Activated naive CD4-positive, alpha-beta T cell treated with anti-CD3 and anti-CD28 coated beads, Interleukin-2, amount 50 U/mL, for 72 hours (primary cell): ENCODE measurements around the gene EGFR. TPM values are rescaled to one million over a fixed set of nuclear protein-coding genes. Genes with fewer than 3 reads are reported as not detected.
"Not testable (repeated sequence)": the region's sequence is repeated elsewhere in the genome, so short reads cannot be mapped to it uniquely, and the experiment has no call there.

ENCODE experiments used
- ATAC-seq, 2 donors: fragments of 150-1000 bp; cut with Tn5 transposase; 2 replicates each; pipeline ENCODE4 v1.10.0; 2021; ENCODE audit warnings: mild to moderate bottlenecking in 2 of 2, moderate library complexity in 2 of 2
- DNase-seq, 2 donors: peaks; one replicate each; pipeline ENCODE4 v3.0.0; 2021 to 2022; ENCODE audit warnings: low spot score in 2 of 2
- H3K27ac Mint-ChIP-seq, 2 donors: one replicate each; pipeline ENCODE4 v1.8.0; 2022; ENCODE audit warnings: mild to moderate bottlenecking in 2 of 2, mixed read lengths in 2 of 2
- H3K36me3 Mint-ChIP-seq, 2 donors: one replicate each; pipeline ENCODE4 v1.8.0; 2022; ENCODE audit warnings: mixed read lengths in 2 of 2
- H3K9me3 Mint-ChIP-seq, 2 donors: one replicate each; pipeline ENCODE4 v1.8.0; 2022; ENCODE audit warnings: mixed read lengths in 2 of 2
- total RNA-seq, 2 donors: library from RNA; stranded (reverse); gene quantifications; one replicate each; pipeline ENCODE4 v1.2.3, GENCODE V29; 2022

EGFR gene
- total RNA-seq, 2 donors from 2014 or later = not detected

DNA sequence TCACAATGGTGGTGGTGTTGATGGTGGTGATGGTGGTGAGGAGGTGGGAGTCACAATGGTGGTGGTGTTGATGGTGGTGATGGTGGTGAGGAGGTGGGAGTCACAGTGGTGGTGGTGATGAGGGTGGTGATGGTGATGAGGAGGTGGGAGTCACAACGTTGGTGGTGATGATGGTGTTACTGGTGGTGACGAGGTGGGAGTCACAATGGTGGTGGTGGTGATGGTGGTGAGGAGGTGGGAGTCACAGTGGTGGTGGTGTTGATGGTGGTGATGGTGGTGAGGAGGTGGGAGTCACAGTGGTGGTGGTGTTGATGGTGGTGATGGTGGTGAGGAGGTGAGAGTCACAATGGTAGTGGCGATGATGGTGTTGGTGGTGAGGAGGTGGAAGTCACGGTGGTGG, 148.5 kb downstream of the EGFR start:
- not testable (repeated sequence) for DNase-seq, H3K27ac Mint-ChIP-seq, H3K36me3 Mint-ChIP-seq, ATAC-seq
- H3K9me3 Mint-ChIP-seq = peaks cover 4 to 13% of the 10 kb centered on the region in 2 donors

DNA sequence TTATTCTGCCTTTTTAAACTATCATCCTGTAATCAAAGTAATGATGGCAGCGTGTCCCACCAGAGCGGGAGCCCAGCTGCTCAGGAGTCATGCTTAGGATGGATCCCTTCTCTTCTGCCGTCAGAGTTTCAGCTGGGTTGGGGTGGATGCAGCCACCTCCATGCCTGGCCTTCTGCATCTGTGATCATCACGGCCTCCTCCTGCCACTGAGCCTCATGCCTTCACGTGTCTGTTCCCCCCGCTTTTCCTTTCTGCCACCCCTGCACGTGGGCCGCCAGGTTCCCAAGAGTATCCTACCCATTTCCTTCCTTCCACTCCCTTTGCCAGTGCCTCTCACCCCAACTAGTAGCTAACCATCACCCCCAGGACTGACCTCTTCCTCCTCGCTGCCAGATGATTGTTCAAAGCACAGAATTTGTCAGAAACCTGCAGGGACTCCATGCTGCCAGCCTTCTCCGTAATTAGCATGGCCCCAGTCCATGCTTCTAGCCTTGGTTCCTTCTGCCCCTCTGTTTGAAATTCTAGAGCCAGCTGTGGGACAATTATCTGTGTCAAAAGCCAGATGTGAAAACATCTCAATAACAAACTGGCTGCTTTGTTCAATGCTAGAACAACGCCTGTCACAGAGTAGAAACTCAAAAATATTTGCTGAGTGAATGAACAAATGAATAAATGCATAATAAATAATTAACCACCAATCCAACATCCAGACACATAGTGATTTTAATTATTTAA, 151.7 kb downstream of the EGFR start:
- H3K27ac Mint-ChIP-seq = no peak overlapping the region
- no peaks in the 10 kb centered on the region for H3K36me3 Mint-ChIP-seq
- H3K9me3 Mint-ChIP-seq = peaks cover 4 to 14% of the 10 kb centered on the region in 2 donors
- ATAC-seq (no peak), DNase-seq (no peak)

DNA sequence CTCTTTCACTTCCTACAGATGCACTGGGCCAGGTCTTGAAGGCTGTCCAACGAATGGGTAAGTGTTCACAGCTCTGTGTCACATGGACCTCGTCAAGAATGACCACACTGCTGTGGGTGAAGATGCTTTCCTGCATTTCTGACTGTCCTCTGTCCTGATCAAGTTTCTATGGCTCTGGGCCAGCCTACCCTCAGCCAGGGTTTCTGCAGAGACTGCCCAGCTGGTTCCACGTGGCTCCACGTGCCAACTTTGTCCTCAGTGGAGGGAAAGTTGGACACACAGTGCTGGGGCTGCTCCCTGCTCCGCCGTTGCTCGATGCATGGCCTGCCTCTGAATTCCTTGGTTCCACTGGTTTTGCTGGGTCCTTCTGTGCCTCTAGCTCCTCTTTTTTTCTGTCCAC, 152.3 kb downstream of the EGFR start:
- H3K27ac Mint-ChIP-seq = no peak overlapping the region
- DNase-seq (no peak), ATAC-seq (no peak)
- H3K36me3 Mint-ChIP-seq = no peaks in the 10 kb centered on the region
- H3K9me3 Mint-ChIP-seq = peaks cover 4 to 14% of the 10 kb centered on the region in 2 donors

DNA sequence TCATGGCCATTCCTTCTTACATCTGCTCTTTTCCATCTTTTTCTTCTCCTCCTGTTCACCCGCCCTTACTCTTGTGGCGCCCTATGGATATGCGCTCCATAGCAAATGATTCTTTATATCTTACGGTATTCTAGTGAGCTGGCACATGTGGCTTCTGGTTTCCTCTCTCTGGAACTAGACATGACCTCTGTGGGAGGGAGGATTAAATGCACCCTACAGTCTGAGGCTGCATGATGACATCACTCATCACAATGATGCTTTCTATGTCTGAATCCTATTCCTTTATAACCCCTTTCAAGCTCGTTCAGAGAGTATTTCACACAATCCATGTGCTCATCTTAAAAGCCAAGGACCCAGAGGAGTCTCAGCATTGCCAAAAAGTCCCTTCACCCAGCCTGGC, 153.3 kb downstream of the EGFR start:
- no peaks in the 10 kb centered on the region for H3K36me3 Mint-ChIP-seq
- H3K9me3 Mint-ChIP-seq = peaks cover 0 to 6% of the 10 kb centered on the region in 2 donors
- ATAC-seq (no peak), DNase-seq (no peak)
- H3K27ac Mint-ChIP-seq = no peak overlapping the region

DNA sequence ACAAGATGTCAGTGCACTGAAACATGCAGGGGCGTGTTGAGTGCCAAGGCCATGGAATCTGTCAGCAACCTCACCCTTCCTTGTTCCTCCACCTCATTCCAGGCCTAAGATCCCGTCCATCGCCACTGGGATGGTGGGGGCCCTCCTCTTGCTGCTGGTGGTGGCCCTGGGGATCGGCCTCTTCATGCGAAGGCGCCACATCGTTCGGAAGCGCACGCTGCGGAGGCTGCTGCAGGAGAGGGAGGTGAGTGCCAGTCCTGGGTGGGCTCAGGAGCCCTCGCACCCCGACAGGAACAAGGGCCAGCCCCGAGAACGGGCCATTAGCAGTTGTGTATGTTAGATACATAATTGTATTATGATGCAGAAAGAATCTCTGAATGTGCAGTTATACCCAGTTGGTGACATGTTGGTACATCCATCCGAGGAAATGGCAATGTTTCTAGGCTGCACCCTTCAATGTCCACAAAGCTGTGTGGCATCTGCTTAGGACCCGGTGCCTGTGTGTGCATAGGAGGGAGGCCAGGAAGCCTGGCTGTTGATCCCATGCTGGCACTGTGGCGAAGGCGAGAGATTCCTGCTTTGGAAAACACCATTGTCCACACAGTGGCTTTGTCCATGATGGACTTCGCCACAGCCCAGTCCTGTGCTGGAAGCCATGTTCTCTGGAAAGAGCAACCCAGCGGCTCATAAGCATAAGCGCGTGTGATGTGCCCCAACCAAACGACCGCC, 154.2 kb downstream of the EGFR start:
- Mint-ChIP-seq H3K9me3 (peaks cover 0 to 6% of the 10 kb centered on the region in 2 donors), H3K36me3 (no peaks in the 10 kb centered on the region), H3K27ac (no peak overlapping the region)
- DNase-seq (no peak), ATAC-seq (no peak)

DNA sequence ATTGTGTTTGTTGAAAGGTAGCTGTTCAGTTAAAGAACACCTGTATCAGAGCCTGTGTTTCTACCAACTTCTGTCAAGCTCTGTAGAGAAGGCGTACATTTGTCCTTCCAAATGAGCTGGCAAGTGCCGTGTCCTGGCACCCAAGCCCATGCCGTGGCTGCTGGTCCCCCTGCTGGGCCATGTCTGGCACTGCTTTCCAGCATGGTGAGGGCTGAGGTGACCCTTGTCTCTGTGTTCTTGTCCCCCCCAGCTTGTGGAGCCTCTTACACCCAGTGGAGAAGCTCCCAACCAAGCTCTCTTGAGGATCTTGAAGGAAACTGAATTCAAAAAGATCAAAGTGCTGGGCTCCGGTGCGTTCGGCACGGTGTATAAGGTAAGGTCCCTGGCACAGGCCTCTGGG, 154.9 kb downstream of the EGFR start:
- no peak for DNase-seq
- ATAC-seq = no peak

DNA sequence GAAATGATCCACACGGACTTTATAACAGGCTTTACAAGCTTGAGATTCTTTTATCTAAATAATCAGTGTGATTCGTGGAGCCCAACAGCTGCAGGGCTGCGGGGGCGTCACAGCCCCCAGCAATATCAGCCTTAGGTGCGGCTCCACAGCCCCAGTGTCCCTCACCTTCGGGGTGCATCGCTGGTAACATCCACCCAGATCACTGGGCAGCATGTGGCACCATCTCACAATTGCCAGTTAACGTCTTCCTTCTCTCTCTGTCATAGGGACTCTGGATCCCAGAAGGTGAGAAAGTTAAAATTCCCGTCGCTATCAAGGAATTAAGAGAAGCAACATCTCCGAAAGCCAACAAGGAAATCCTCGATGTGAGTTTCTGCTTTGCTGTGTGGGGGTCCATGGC, 155.6 kb downstream of the EGFR start:
- Mint-ChIP-seq H3K9me3 (peaks cover 0 to 6% of the 10 kb centered on the region in 2 donors), H3K36me3 (no peaks in the 10 kb centered on the region), H3K27ac (no peak overlapping the region)
- ATAC-seq (no peak), DNase-seq (no peak)

More for the DNA sequence above, 154.9 kb downstream of the EGFR start:
- Mint-ChIP-seq H3K9me3 (peaks cover 0 to 6% of the 10 kb centered on the region in 2 donors), H3K36me3 (no peaks in the 10 kb centered on the region), H3K27ac (no peak overlapping the region)

DNA sequence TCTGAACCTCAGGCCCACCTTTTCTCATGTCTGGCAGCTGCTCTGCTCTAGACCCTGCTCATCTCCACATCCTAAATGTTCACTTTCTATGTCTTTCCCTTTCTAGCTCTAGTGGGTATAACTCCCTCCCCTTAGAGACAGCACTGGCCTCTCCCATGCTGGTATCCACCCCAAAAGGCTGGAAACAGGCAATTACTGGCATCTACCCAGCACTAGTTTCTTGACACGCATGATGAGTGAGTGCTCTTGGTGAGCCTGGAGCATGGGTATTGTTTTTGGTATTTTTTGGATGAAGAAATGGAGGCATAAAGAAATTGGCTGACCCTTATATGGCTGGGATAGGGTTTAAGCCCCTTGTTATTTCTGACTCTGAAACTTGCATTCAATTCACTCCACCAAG, 156.0 kb downstream of the EGFR start:
- DNase-seq (no peak), ATAC-seq (no peak)
- Mint-ChIP-seq H3K27ac (no peak overlapping the region), H3K9me3 (peaks cover 0 to 6% of the 10 kb centered on the region in 2 donors), H3K36me3 (no peaks in the 10 kb centered on the region)

DNA sequence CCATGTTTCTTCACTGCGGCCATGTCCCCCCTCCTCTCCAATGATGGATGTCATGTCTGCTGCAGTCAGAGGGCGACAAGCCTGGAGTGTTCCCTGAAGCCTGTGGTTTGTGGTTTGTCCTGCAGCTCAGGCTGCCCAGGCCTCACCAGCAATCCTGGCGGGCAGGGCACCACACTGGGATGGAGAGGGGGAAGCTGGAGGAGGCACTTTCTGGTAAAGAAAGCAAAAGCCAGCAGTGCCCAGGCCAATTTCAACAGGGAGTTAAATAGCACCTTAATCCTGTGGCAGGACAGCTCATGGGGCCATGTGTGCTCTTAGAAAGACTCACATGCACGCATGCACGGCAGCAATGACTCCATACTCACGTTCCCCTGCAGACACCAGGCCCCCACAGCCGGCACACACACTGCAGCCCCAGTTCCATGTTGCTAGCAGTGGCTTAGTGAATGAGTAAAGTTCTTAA, 158.3 kb downstream of the EGFR start:
- DNase-seq (no peak), ATAC-seq (no peak)
- Mint-ChIP-seq H3K27ac (no peak overlapping the region), H3K36me3 (no peaks in the 10 kb centered on the region), H3K9me3 (peaks cover 0 to 3% of the 10 kb centered on the region in 2 donors)

DNA sequence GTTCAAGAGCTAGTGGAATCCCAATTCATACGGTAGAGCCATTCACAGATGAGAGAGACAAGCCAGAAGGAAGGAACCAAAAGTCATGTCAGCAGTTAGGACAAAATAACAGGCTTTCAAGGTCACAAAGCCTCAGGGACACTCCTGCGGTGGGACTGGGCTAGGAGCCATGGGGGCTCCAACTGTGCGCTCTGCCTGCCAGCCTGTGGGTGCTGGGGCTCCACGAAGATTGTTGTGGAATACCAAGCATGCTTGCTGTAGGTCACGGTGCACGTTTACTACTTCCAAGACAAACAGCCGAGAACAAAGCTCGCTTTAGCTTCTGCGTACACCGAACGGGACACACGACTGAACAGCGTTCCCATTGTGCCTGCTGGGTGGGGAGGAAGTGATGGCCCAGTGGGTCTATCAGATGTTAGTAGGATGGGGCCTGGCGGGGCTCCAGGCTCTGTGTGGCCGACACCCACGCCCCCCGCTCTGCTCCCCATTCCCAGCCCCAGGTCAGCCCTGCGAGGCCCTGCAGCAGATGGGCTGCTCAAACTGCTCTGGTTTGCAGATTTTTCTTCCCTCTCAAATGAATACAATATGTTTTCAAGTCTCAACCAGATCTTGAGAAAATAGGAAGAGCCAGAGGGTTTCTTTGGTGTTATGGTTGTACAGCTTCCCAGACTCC, 158.9 kb downstream of the EGFR start:
- DNase-seq = no peak
- H3K27ac Mint-ChIP-seq = no peak overlapping the region
- no peaks in the 10 kb centered on the region for H3K9me3 Mint-ChIP-seq
- no peaks in the 10 kb centered on the region for H3K36me3 Mint-ChIP-seq
- ATAC-seq = no peak

DNA sequence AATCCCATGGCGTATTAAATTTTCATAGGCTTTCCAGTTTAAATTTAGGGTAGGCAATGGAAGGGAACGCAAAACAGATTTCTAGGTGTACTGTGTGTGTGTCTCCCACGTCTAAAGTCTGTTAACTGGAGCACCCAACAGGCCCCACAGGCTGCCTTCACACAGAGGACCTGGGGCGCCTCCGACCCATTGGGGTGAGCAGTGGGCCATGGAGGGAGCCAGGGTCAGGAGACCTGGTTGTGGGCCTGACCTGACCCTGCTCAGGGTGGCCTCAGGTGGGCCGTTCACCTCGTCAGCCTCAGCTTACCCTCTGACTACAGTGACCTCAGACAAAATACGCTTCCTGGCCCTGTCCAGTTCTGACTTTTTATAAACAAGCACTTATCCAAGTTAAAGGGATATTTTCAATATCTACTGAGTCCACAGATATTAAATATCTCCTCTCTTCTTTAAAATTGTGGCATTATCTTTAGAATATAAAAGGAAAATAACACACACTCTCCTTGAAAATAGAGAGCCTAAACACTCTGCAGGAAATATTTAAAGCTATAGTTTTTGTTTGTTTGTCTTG, 159.6 kb downstream of the EGFR start:
- no peaks in the 10 kb centered on the region for H3K36me3 Mint-ChIP-seq
- ATAC-seq (no peak), DNase-seq (no peak)
- no peak overlapping the region for H3K27ac Mint-ChIP-seq
- no peaks in the 10 kb centered on the region for H3K9me3 Mint-ChIP-seq

DNA sequence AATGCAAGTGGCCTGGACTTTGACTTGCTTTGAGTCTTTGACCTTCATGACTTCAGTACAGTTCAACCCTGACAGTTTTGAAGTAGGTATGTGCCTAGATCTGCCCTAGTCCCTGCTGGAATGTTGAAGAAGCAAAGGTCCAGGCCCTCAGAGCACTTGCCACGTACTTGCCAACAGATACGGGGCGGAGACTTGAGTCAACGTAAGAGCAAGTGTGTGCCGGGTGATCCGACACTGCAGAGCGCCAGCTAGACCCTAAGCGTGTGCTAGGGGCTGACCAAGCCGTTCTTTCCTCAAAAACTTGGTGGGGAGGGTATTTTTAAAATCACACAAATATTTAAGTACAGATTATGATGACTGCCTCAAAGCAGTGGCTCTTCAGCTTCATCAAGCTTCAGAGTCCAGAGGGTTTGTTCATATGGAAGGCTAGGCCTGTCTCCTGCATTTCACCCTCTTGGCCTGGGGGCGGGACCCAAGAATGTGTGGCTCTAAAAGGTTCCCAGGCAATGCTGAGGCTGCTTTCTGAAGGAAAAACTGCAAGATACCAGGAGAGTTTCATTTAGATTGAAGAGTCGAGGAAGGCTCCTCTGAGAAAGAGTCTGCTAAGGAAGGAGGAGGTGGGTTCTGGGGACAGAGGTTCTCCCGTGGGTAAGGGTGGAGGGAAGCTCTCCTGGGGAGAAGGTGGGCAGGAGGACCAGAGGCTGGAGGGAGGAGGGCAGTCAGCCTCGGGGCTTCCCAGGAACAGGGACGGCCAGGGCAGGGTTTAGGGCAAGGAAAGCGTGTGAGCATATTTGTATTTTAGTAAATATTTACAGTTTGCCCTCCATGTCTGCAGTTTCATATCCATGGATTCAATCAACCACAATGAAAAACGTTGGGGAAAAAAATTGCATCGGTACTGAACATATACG, 160.3 kb downstream of the EGFR start:
- ATAC-seq = no peak

DNA sequence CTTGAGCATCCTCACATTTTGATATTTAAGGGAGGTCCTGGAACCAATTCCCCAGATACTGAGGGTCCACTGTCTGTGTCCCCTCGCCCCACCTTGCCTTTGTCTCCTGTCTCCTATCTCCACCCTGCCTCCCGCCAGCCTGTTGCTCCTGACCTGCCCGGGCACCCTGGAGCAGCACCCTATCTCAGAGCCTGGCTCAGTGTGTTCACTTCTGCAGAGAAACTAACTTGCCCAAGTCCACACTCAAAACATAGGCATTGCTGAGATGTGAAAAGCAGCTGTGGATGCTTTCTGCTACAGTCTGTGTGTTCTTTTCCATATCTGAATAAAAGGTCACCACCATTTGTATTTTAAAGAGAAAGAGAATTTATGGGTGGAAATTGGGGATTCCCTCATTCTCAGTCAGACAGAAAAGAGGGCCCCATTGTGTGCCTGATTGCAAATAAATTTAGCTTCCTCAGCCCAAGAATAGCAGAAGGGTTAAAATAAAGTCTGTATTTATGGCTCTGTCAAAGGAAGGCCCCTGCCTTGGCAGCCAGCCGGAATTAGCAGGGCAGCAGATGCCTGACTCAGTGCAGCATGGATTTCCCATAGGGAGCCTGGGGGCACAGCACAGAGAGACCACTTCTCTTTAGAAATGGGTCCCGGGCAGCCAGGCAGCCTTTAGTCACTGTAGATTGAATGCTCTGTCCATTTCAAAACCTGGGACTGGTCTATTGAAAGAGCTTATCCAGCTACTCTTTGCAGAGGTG, 161.3 kb downstream of the EGFR start:
- Mint-ChIP-seq H3K27ac (no peak overlapping the region), H3K9me3 (no peaks in the 10 kb centered on the region), H3K36me3 (no peaks in the 10 kb centered on the region)
- ATAC-seq (no peak), DNase-seq (no peak)

More for the DNA sequence above, 160.3 kb downstream of the EGFR start:
- Mint-ChIP-seq H3K9me3 (no peaks in the 10 kb centered on the region), H3K27ac (no peak overlapping the region), H3K36me3 (no peaks in the 10 kb centered on the region)
- DNase-seq = no peak

DNA sequence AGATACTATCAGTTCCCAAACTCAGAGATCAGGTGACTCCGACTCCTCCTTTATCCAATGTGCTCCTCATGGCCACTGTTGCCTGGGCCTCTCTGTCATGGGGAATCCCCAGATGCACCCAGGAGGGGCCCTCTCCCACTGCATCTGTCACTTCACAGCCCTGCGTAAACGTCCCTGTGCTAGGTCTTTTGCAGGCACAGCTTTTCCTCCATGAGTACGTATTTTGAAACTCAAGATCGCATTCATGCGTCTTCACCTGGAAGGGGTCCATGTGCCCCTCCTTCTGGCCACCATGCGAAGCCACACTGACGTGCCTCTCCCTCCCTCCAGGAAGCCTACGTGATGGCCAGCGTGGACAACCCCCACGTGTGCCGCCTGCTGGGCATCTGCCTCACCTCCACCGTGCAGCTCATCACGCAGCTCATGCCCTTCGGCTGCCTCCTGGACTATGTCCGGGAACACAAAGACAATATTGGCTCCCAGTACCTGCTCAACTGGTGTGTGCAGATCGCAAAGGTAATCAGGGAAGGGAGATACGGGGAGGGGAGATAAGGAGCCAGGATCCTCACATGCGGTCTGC, 162.2 kb downstream of the EGFR start:
- H3K36me3 Mint-ChIP-seq = no peaks in the 10 kb centered on the region
- DNase-seq (no peak), ATAC-seq (no peak)
- H3K27ac Mint-ChIP-seq = no peak overlapping the region
- no peaks in the 10 kb centered on the region for H3K9me3 Mint-ChIP-seq

DNA sequence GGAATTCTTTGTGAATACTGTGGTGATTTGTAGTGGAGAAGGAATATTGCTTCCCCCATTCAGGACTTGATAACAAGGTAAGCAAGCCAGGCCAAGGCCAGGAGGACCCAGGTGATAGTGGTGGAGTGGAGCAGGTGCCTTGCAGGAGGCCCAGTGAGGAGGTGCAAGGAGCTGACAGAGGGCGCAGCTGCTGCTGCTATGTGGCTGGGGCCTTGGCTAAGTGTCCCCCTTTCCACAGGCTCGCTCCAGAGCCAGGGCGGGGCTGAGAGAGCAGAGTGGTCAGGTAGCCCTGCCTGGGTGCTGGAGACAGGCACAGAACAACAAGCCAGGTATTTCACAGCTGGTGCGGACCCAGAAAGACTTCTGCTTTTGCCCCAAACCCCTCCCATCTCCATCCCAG, 162.9 kb downstream of the EGFR start:
- no peak for DNase-seq
- no peaks in the 10 kb centered on the region for H3K36me3 Mint-ChIP-seq
- no peaks in the 10 kb centered on the region for H3K9me3 Mint-ChIP-seq
- no peak overlapping the region for H3K27ac Mint-ChIP-seq
- ATAC-seq = no peak
